KMS-11 (cell line): ENCODE data around the gene NDFIP1.

ENCODE experiments used
- H2AFZ ChIP-seq: fragments of 200-600 bp; sonication (generic); 2 replicates; pipeline ENCODE4 v1.6.1; 2016; ENCODE audit warnings: antibody characterized with exemption, mixed run types, low read depth
- H3K27ac ChIP-seq: fragments of 200-600 bp; sonication (generic); 2 replicates; pipeline ENCODE4 v1.6.1; 2016; ENCODE audit warnings: mild to moderate bottlenecking, mixed run types
- H3K27me3 ChIP-seq: fragments of 200-600 bp; sonication (generic); 2 replicates; pipeline ENCODE4 v1.6.1; 2017; ENCODE audit warnings: mild to moderate bottlenecking, low read depth, mixed run types, moderate library complexity; ENCODE audit not compliant: insufficient read depth
- H3K36me3 ChIP-seq: fragments of 200-600 bp; sonication (generic); 2 replicates; pipeline ENCODE4 v1.6.1; 2017; ENCODE audit warnings: mild to moderate bottlenecking, mixed run types; ENCODE audit not compliant: insufficient read depth
- H3K4me1 ChIP-seq: fragments of 200-600 bp; sonication (generic); 2 replicates; pipeline ENCODE4 v1.6.1; 2016; ENCODE audit warnings: mild to moderate bottlenecking, low read depth, mixed run types; ENCODE audit not compliant: poor library complexity, severe bottlenecking
- H3K4me2 ChIP-seq: fragments of 200-600 bp; sonication (generic); 2 replicates; pipeline ENCODE4 v1.7.0; 2016; ENCODE audit warnings: mild to moderate bottlenecking, mixed run types
- H3K4me3 ChIP-seq: fragments of 200-600 bp; sonication (generic); IDR thresholded peaks from 2 replicates; pipeline ENCODE4 v1.6.1; 2017; ENCODE audit warnings: low read depth, low read length, mixed read lengths; ENCODE audit not compliant: insufficient read depth
- H3K79me2 ChIP-seq: fragments of 200-600 bp; sonication (generic); 2 replicates; pipeline ENCODE4 v1.6.1; 2016; ENCODE audit warnings: low read depth, mixed run types; ENCODE audit not compliant: insufficient read depth
- H3K9ac ChIP-seq: fragments of 200-600 bp; sonication (generic); 2 replicates; pipeline ENCODE4 v1.6.1; 2016; ENCODE audit warnings: mild to moderate bottlenecking, mixed run types
- H4K20me1 ChIP-seq: fragments of 200-600 bp; sonication (generic); 2 replicates; pipeline ENCODE4 v1.6.1; 2016; ENCODE audit warnings: mild to moderate bottlenecking, mixed run types; ENCODE audit not compliant: insufficient read depth
- CTCF ChIP-seq: fragments of 200-600 bp; sonication (generic); conservative IDR thresholded peaks from 2 replicates; pipeline ENCODE4 v1.6.1; 2017; ENCODE audit warnings: low read depth, mild to moderate bottlenecking, antibody characterized with exemption, low read length, moderate library complexity, mixed read lengths

The NDFIP1 gene

DNA sequence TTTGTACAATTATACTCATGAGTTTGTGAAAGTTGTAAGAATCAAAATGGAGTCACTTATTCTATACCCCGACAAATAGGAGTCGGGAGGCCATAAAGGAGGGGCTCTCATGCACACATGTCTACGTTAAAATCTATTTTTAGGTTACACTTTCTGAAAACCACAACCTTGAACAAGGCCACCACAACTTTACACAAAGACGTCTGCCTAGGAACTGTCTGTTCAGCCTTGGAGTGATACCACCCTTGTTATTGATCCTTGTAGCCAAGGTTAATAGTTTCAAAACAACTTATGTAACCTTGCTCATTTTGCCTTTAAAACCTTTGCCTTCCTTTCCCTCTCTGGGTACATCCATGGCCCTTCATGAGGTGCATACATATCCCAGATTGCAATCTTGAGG lies 4.1 kb upstream of the NDFIP1 start:
- H3K4me2 ChIP-seq, result peak overlapping the region; percentile 52

DNA sequence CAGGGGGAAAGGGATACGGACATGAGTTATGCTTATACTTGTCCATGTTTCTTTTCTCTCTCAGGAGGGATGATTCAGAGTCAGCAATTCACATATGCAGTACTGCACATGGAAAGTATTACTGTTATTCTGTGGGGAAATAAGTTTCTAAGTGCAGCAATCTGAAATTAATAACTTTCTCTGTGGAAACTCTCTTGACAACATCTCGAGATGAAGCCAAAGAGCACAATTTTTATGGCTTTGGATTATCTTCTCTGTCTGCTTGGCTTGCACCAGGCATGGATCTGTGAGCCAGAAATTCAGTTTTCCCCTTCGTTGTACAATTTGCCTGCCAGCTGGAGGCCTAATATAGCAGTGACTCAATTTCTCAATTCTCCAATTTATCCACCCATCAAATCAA lies 2.5 kb upstream of the NDFIP1 start:
- H4K20me1 ChIP-seq, result no peaks in the 10 kb centered on the region
- no peak for TF ChIP-seq CTCF
- H3K79me2 ChIP-seq, result peaks cover 20% of the 10 kb centered on the region
- no peaks in the 10 kb centered on the region for H3K36me3 ChIP-seq
- H3K4me3 ChIP-seq, result no peak overlapping the region
- peaks cover 31% of the 10 kb centered on the region for H3K4me1 ChIP-seq
- H3K9ac ChIP-seq, result no peak overlapping the region
- H2AFZ ChIP-seq, result no peak overlapping the region
- H3K27ac ChIP-seq, result no peak overlapping the region
- no peak overlapping the region for H3K4me2 ChIP-seq
- no peaks in the 10 kb centered on the region for H3K27me3 ChIP-seq

More for the DNA sequence above, 4.1 kb upstream of the NDFIP1 start:
- peaks cover 4% of the 10 kb centered on the region for H3K79me2 ChIP-seq
- H3K4me1 ChIP-seq, result peaks cover 24% of the 10 kb centered on the region
- no peak overlapping the region; the same call in 1 of the 2 replicates for H3K9ac ChIP-seq
- no peaks in the 10 kb centered on the region for H3K36me3 ChIP-seq
- peak overlapping the region; percentile 48 for H2AFZ ChIP-seq
- H3K27me3 ChIP-seq, result no peaks in the 10 kb centered on the region
- TF ChIP-seq CTCF, result no peak
- H3K27ac ChIP-seq, result peak overlapping the region; percentile 42; the same call in 1 of the 2 replicates
- no peak overlapping the region for H3K4me3 ChIP-seq
- no peaks in the 10 kb centered on the region for H4K20me1 ChIP-seq

- TF ChIP-seq CTCF, result no peak
- Histone ChIP-seq H3K27ac (no peak overlapping the region), H3K79me2 (peaks cover 31% of the 10 kb centered on the region), H3K4me1 (peaks cover 38% of the 10 kb centered on the region), H3K9ac (no peak overlapping the region), H2AFZ (no peak overlapping the region), H3K4me2 (no peak overlapping the region), H4K20me1 (no peaks in the 10 kb centered on the region), H3K36me3 (no peaks in the 10 kb centered on the region), H3K4me3 (no peak overlapping the region), H3K27me3 (no peaks in the 10 kb centered on the region)
These were observed 1.4 kb upstream of the NDFIP1 start for GRCh38 chr5:142107036-142107735.

GRCh38 chr5:142107736-142108431 lies 695 bp upstream of the NDFIP1 start:
- Histone ChIP-seq H2AFZ (peak overlapping the region; percentile 91), H3K27me3 (no peaks in the 10 kb centered on the region), H3K9ac (peak overlapping the region; percentile 89; the same call in 1 of the 2 replicates), H3K79me2 (peaks cover 38% of the 10 kb centered on the region), H3K4me2 (peak overlapping the region; percentile 66; the same call in 1 of the 2 replicates), H3K4me1 (peaks cover 41% of the 10 kb centered on the region), H3K4me3 (no peak overlapping the region), H3K36me3 (no peaks in the 10 kb centered on the region), H4K20me1 (no peaks in the 10 kb centered on the region), H3K27ac (peak overlapping the region; percentile 88)
- no peak for TF ChIP-seq CTCF
